ENCODE data around the gene RECQL. TPM values are rescaled to one million over a fixed set of nuclear protein-coding genes. Genes with fewer than 3 reads are reported as not detected.

Gene RECQL
- total and polyA plus RNA-seq, 2 of the 8 experiments (the other 6 are each of a cell fraction or from before 2014, with no cell fraction given): 8.1 to 40.3 TPM

DNA sequence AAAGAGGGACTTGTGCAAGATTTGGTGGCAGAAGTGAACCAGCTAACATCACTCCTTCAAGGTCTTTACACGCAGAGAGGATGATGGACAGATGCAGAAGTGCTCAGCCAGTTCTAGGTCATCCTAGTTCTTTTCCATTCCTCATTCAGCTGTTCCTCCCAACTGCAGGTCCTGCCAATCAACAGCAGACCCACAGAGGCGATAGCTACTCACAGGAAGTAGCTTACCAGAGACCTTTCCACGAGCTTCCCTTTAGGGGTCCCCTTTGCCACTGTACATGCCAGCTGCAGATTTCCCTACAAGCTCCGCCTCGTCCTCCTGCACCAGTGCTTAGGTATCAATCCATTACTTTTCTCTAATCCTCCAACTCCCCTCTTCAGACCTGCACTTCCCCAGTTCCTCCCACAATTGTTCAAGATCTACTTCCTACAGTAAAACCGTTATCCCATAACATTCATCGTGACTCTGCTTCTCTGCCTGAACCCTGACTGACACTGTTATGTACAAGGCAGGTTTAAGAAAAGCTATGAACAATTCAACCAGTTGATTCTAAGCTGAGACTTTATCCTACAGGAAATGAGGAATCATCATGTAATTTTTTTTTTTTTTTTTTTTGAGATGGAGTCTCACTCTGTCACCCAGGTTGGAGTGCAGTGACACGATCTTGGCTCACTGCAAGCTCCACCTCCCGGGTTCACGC, 22.5 kb downstream of the RECQL start:
- H4K5ac ChIP-seq (ENCODE audit: insufficient read length, low read depth, low read length): no peak overlapping the region
- H3K9me3 ChIP-seq (ENCODE audit: insufficient read depth in 2 of 2, low read depth in 1 of 2, low read length in 1 of 2): no peaks in the 10 kb centered on the region
- H3K4me1 ChIP-seq (replicated peaks in 1 of 4; ENCODE audit: control insufficient read depth in 3 of 4, insufficient read depth in 4 of 4, low read length in 3 of 4): no peaks in the 10 kb centered on the region
- no peak overlapping the region for H3K14ac ChIP-seq (ENCODE audit: insufficient read length)
- H3K79me1 ChIP-seq (ENCODE audit: low read depth, low read length): no peaks in the 10 kb centered on the region
- H3K9ac ChIP-seq (replicated peaks in 1 of 4; ENCODE audit: extremely low read depth in 1 of 4, low read depth in 3 of 4, low read length in 3 of 4): no peak overlapping the region
- no peak for TF ChIP-seq SIX5 (IDR thresholded peaks at IDR 0.05; ENCODE audit: low read depth, low read length)
- FAIRE-seq: no peak
- H3K4me3 ChIP-seq (ENCODE audit: extremely low read depth in 1 of 4, insufficient read depth in 2 of 4, low read depth in 3 of 4, low read length in 4 of 4): no peak overlapping the region
- H3K18ac ChIP-seq (ENCODE audit: extremely low read depth, low read length): no peak overlapping the region
- H3K4ac ChIP-seq (replicated peaks; ENCODE audit: insufficient read length, low read depth, low read length): no peak overlapping the region
- no peak overlapping the region for H3K23ac ChIP-seq (ENCODE audit: insufficient read length)
- no peak overlapping the region for H2BK12ac ChIP-seq (ENCODE audit: low read depth, low read length)
- H3K27me3 ChIP-seq (replicated peaks in 1 of 4; ENCODE audit: control insufficient read depth in 3 of 4, extremely low read depth in 1 of 4, insufficient read depth in 3 of 4, low read length in 3 of 4): no peaks in the 10 kb centered on the region
- no peak overlapping the region for H3K4me2 ChIP-seq (ENCODE audit: insufficient read depth in 1 of 2, low read depth in 2 of 2, low read length in 2 of 2)
- no peak overlapping the region for H2BK5ac ChIP-seq (ENCODE audit: low read depth, low read length)
- no peak overlapping the region for H2BK20ac ChIP-seq (ENCODE audit: low read length)
- H3K79me2 ChIP-seq (ENCODE audit: control insufficient read depth in 1 of 2, insufficient read depth in 2 of 2, low read length in 2 of 2): no peaks in the 10 kb centered on the region
- H3K36me3 ChIP-seq (ENCODE audit: control insufficient read depth in 2 of 4, insufficient read depth in 4 of 4, low read length in 3 of 4): peaks cover 0 to 50% (median 24%) of the 10 kb centered on the region in 4 experiments; a peak in 7 of 8 replicates
- H3K27ac ChIP-seq (ENCODE audit: low read depth, low read length): no peak overlapping the region
- WGBS, 2 experiments (ENCODE audit: extremely low coverage in 1 of 2, insufficient coverage in 1 of 2, insufficient read length in 1 of 2, insufficient replicate concordance in 2 of 2, low coverage in 1 of 2, low lambda C conversion rate in 2 of 2, missing lambda C conversion rate in 1 of 2): 95% methylated on average over 9 of the region's 10 CpGs; no CpG with 5 or more reads in 1 of the 2 experiments
- H2BK15ac ChIP-seq (ENCODE audit: low read length): no peak overlapping the region
- no peak overlapping the region for H4K8ac ChIP-seq (ENCODE audit: extremely low read depth, insufficient read depth, low read length)
- no peak overlapping the region for H2BK120ac ChIP-seq (replicated peaks; ENCODE audit: low read depth, low read length)
- peaks cover 0 to 2% of the 10 kb centered on the region in 2 experiments for H4K20me1 ChIP-seq (replicated peaks in 1 of 2; ENCODE audit: control insufficient read depth in 1 of 2, insufficient read depth in 2 of 2, low read length in 2 of 2)
- POLR2A ChIA-PET (ENCODE audit: partially characterized antibody): interaction anchor here (0.6 kb wide), 1 partner anchor 25 kb away, joined by 3 read pairs; no protein-coding TSS in a partner anchor
- H2AFZ ChIP-seq (ENCODE audit: low read length): no peak overlapping the region
- H3K23me2 ChIP-seq (ENCODE audit: low read depth, low read length): no peaks in the 10 kb centered on the region
- H2AK5ac ChIP-seq (ENCODE audit: low read depth, low read length): no peak overlapping the region
- CTCF ChIA-PET (ENCODE audit: partially characterized antibody): interaction anchor here (1.0 to 1.6 kb wide), 2 partner anchors 27 to 166 kb away, joined by 5 to 9 read pairs; no protein-coding TSS in a partner anchor
- H4K91ac ChIP-seq (replicated peaks; ENCODE audit: insufficient read length, low read length): no peak overlapping the region
- H3K56ac ChIP-seq (replicated peaks; ENCODE audit: insufficient read length, low read depth, low read length): no peak overlapping the region
- DNase-seq (ENCODE audit: low read depth in 1 of 2, low spot score in 2 of 2): no peak

All from H1 (cell line).